ENCODE results near the gene CFAP99. TPM values are rescaled to one million over a fixed set of nuclear protein-coding genes. Genes with fewer than 3 reads are reported as not detected.
"Not testable (repeated sequence)": the region's sequence is repeated elsewhere in the genome, so short reads cannot be mapped to it uniquely, and the experiment has no call there.

The CFAP99 gene
- total and polyA plus RNA-seq, 2 of the 4 experiments (the other 2 are of a cell fraction), result not detected

GRCh38 chr4:2465032-2465431, 46.3 kb downstream of the CFAP99 start (continued):
- no peak for TF ChIP-seq RCOR1 (IDR thresholded peaks at IDR 0.05; ENCODE audit: insufficient replicate concordance, low read length)
- TF ChIP-seq MAZ (IDR thresholded peaks at IDR 0.05; ENCODE audit: borderline replicate concordance, low read depth, low read length), result no peak
- no peak for TF ChIP-seq CEBPB (IDR thresholded peaks at IDR 0.05; ENCODE audit: low read depth, low read length)

GRCh38 chr4:2465544-2465943, 46.8 kb downstream of the CFAP99 start:
- dilution Hi-C loops (cut with HindIII; ENCODE audit: low sequenced_read_pairs, unreplicated experiment); ATAC-seq (ENCODE audit: low read depth); in situ Hi-C loops (cut with MboI; ENCODE audit: low sequenced_read_pairs); H3K18ac ChIP-seq (ENCODE audit: low read depth, low read length); H3K36me3 ChIP-seq (ENCODE audit: control insufficient read depth, insufficient read depth, low read length); H2BK120ac ChIP-seq (ENCODE audit: low read depth, low read length); H3K4me3 ChIP-seq (ENCODE audit: insufficient read depth, low read depth, low read length); H3K4me2 ChIP-seq (ENCODE audit: low read depth, low read length); H3K9ac ChIP-seq (ENCODE audit: low read depth, low read length); H4K8ac ChIP-seq (ENCODE audit: low read depth in 2 of 2, low read length in 2 of 2); H2AFZ ChIP-seq (replicated peaks; ENCODE audit: low read length, poor library complexity); DNase-seq; H3K4ac ChIP-seq (ENCODE audit: low read depth, low read length); H2BK5ac ChIP-seq (ENCODE audit: low read depth, low read length, poor library complexity, severe bottlenecking); H3K9me3 ChIP-seq (ENCODE audit: control insufficient read depth, insufficient read depth, low read length); H3K14ac ChIP-seq (replicated peaks; ENCODE audit: low read depth, low read length); H3K27ac ChIP-seq (ENCODE audit: insufficient read depth, low read length); H3K9me1 ChIP-seq (ENCODE audit: insufficient read depth, low read length); H2AK9ac ChIP-seq (replicated peaks; ENCODE audit: low read depth, low read length, poor library complexity); POLR2A ChIA-PET (ENCODE audit: unreplicated experiment); H3K4me1 ChIP-seq (ENCODE audit: control insufficient read depth, insufficient read depth, low read length); H3K56ac ChIP-seq (ENCODE audit: extremely low read depth, insufficient read depth, low read length); H2AK5ac ChIP-seq (ENCODE audit: low read depth, low read length); H2BK15ac ChIP-seq (ENCODE audit: low read depth, low read length); H2BK20ac ChIP-seq (ENCODE audit: low read depth, low read length); H3K23ac ChIP-seq (ENCODE audit: low read depth, low read length); BruUV-seq (replicated peaks); H4K91ac ChIP-seq (ENCODE audit: insufficient read depth, low read depth, low read length); H4K5ac ChIP-seq (ENCODE audit: low read depth, low read length); H3K27me3 ChIP-seq (ENCODE audit: control insufficient read depth, insufficient read depth, low read length): not testable (repeated sequence)
- Histone ChIP-seq H3K79me1 (ENCODE audit: low read depth in 1 of 2, low read length in 2 of 2) (peaks cover 12 to 19% of the 10 kb centered on the region in 2 experiments), H4K20me1 (ENCODE audit: insufficient read depth, low read length) (peaks cover 13% of the 10 kb centered on the region)
- intact Hi-C loops (cut with micrococcal nuclease), result loop anchor here (5.0 kb wide), 1 partner anchor 203 kb away; the partner anchor contains the start of gene MXD4
- CTCF ChIA-PET, result interaction anchor here (1.3 kb wide), 1 partner anchor 246 kb away, joined by 3 read pairs; no protein-coding TSS in a partner anchor

Measured in IMR-90 (cell line).